ENCODE measurements around the gene LTN1.

The LTN1 gene

DNA sequence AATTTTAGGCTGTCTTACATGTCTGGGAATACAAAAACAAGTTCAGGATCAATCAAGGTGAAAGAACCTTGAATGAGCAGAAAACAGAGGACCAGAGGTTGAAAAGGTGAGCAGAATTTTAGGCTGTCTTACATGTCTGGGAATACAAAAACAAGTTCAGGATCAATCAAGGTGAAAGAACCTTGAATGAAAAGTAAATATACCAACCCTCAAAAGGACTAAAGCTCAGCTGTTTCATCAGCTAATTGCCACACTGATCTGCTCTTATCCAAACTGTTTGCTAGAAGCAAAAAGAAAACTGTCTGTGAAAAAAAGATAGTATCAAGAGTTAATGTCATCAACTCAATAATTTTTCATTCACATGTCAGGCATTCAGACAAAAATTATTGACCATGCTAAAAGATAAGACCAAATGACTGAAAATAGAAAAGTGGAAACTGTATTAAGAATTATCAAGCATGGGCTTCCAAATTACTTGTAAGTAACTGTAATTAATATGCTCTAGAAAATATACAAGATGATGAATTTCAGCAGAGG is 69.2 kb downstream of the LTN1 start:
- no peaks in the 10 kb centered on the region for H3K4me1 ChIP-seq (ENCODE audit: control extremely low read depth in 1 of 4, control insufficient read depth in 4 of 4, insufficient read depth in 4 of 4, low read length in 3 of 4)
- peaks cover 0 to 4% (median under 1%) of the 10 kb centered on the region in 4 experiments for H3K36me3 ChIP-seq (ENCODE audit: control insufficient read depth in 4 of 4, insufficient read depth in 4 of 4, low read length in 3 of 4)
- ChIA-PET CTCF (interaction anchor here (0.7 kb wide), 1 partner anchor 12 kb away, joined by 3 read pairs; no protein-coding TSS in a partner anchor), POLR2A (interaction anchor here (0.7 kb wide), 1 partner anchor 98 kb away, joined by 6 read pairs; no protein-coding TSS in a partner anchor)
- no peaks in the 10 kb centered on the region for H3K27me3 ChIP-seq (replicated peaks in 2 of 5; ENCODE audit: control insufficient read depth in 4 of 5, insufficient read depth in 5 of 5, low read length in 4 of 5)
- H3K4me3 ChIP-seq (ENCODE audit: control insufficient read depth in 1 of 7, extremely low read depth in 1 of 7, insufficient read depth in 4 of 7, low read depth in 2 of 7, low read length in 6 of 7), result no peak overlapping the region
- DNase-seq, result no peak
- H3K9me3 ChIP-seq (ENCODE audit: control extremely low read depth in 1 of 5, control insufficient read depth in 4 of 5, insufficient read depth in 2 of 5, low read depth in 1 of 5, low read length in 4 of 5), result no peaks in the 10 kb centered on the region
- H3K27ac ChIP-seq (ENCODE audit: insufficient read depth in 1 of 2, low read depth in 1 of 2, low read length in 2 of 2, poor library complexity in 1 of 2, severe bottlenecking in 2 of 2), result no peak overlapping the region

DNA sequence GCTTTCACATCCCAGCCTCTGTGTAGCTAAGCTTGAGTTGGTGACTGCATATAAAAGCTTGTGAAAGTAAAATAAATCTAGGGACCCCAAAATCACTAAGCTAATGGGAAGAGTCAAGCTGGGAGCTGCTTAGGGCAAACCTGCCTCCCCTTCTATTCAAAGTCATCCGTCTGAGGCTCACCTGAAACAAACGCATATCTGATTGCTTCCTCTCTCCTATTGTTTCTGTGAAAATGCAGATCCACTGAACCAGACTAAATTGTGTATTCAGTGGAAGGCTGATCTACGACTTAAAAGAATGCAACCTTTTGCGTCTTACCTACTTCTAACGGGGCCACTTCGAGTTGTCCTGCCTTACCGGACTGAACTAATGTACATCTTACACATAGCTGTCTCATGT is 70.3 kb downstream of the LTN1 start:
- H3K4me3 ChIP-seq (ENCODE audit: control insufficient read depth in 1 of 7, extremely low read depth in 1 of 7, insufficient read depth in 4 of 7, low read depth in 2 of 7, low read length in 6 of 7), result no peak overlapping the region
- no peaks in the 10 kb centered on the region for H3K27me3 ChIP-seq (replicated peaks in 2 of 5; ENCODE audit: control insufficient read depth in 4 of 5, insufficient read depth in 5 of 5, low read length in 4 of 5)
- CTCF ChIA-PET, result no interaction called here
- 94% methylated on average over 6 of the region's 7 CpGs for WGBS (ENCODE audit: insufficient coverage)
- H3K27ac ChIP-seq (ENCODE audit: insufficient read depth in 1 of 2, low read depth in 1 of 2, low read length in 2 of 2, poor library complexity in 1 of 2, severe bottlenecking in 2 of 2), result no peak overlapping the region
- H3K4me1 ChIP-seq (ENCODE audit: control extremely low read depth in 1 of 4, control insufficient read depth in 4 of 4, insufficient read depth in 4 of 4, low read length in 3 of 4), result no peaks in the 10 kb centered on the region
- H3K36me3 ChIP-seq (ENCODE audit: control insufficient read depth in 4 of 4, insufficient read depth in 4 of 4, low read length in 3 of 4), result peaks cover 0 to 2% (median under 1%) of the 10 kb centered on the region in 4 experiments
- POLR2A ChIA-PET, result no interaction called here
- DNase-seq, result no peak
- no peaks in the 10 kb centered on the region for H3K9me3 ChIP-seq (ENCODE audit: control extremely low read depth in 1 of 5, control insufficient read depth in 4 of 5, insufficient read depth in 2 of 5, low read depth in 1 of 5, low read length in 4 of 5)

DNA sequence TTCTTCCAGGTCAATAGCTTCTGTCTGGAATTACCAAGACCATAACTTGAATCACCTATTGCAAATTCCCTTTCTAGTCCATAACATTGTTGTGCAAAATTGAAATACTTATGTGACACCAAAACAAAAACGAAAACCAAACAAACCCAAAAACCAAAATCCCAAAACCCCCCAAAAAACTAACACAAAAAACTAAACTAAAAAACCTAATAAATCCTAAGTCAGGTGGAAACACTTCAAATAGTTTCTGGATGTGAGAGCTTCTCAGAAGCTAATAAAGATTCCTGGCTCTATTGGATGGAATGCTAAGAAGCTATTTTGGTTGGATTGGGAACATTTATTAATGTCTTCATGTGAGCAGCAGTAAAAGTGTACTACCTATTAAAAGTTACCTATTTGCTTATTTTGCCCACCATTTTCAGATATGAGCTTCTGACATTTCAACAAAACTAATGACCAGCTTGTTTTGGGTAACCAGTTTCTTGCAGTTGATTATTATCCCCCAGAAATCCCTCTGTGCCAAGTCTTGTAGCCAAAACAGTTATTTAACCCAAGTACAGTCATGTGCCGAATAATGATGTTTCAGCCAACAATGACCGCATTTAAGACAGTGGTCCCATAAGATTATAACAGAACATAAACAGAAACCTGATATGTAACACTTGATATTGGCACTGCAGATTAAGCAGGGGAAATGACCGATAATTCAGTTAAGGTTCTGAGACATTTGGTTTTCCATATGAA is 76.4 kb downstream of the LTN1 start:
- H3K9me3 ChIP-seq (ENCODE audit: control extremely low read depth in 1 of 5, control insufficient read depth in 4 of 5, insufficient read depth in 2 of 5, low read depth in 1 of 5, low read length in 4 of 5), result no peaks in the 10 kb centered on the region
- POLR2A ChIA-PET, result no interaction called here
- CTCF ChIA-PET, result no interaction called here

DNA sequence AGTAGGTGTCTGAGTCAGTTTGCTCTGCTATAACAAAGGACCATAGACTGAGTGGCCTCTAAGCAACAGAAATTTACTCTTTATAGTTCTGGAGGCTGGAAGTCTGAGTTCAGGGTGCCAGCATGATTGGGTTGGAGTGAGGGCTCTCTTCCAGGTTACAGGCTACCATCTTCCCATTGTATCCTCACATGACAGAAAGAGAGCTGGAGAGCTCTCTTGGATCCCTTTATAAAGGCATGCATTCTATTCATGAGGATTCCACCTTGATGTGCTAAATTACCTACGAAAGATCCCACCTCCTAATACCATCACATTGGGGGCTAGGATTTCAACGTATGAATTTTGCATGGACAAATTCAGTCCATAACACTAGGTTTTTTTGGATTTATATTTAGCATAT is 79.6 kb downstream of the LTN1 start:
- ChIA-PET CTCF (interaction anchor here (1.2 kb wide), 1 partner anchor 11 kb away, joined by 3 read pairs; no protein-coding TSS in a partner anchor), POLR2A (no interaction called here)
- no peaks in the 10 kb centered on the region for H3K27me3 ChIP-seq (replicated peaks in 2 of 5; ENCODE audit: control insufficient read depth in 4 of 5, insufficient read depth in 5 of 5, low read length in 4 of 5)
- no peak overlapping the region for H3K4me3 ChIP-seq (ENCODE audit: control insufficient read depth in 1 of 7, extremely low read depth in 1 of 7, insufficient read depth in 4 of 7, low read depth in 2 of 7, low read length in 6 of 7)
- no peaks in the 10 kb centered on the region for H3K4me1 ChIP-seq (ENCODE audit: control extremely low read depth in 1 of 4, control insufficient read depth in 4 of 4, insufficient read depth in 4 of 4, low read length in 3 of 4)
- no peaks in the 10 kb centered on the region for H3K36me3 ChIP-seq (ENCODE audit: control insufficient read depth in 4 of 4, insufficient read depth in 4 of 4, low read length in 3 of 4)
- WGBS (ENCODE audit: insufficient coverage), result no CpG with 5 or more reads among the region's 2 CpGs
- H3K27ac ChIP-seq (ENCODE audit: insufficient read depth in 1 of 2, low read depth in 1 of 2, low read length in 2 of 2, poor library complexity in 1 of 2, severe bottlenecking in 2 of 2), result no peak overlapping the region
- no peak for DNase-seq
- H3K9me3 ChIP-seq (ENCODE audit: control extremely low read depth in 1 of 5, control insufficient read depth in 4 of 5, insufficient read depth in 2 of 5, low read depth in 1 of 5, low read length in 4 of 5), result no peaks in the 10 kb centered on the region

More for the DNA sequence above, 76.4 kb downstream of the LTN1 start:
- WGBS (ENCODE audit: insufficient coverage), result 100% methylated on average over 1 of the region's 4 CpGs
- no peak for DNase-seq
- Histone ChIP-seq H3K27ac (ENCODE audit: insufficient read depth in 1 of 2, low read depth in 1 of 2, low read length in 2 of 2, poor library complexity in 1 of 2, severe bottlenecking in 2 of 2) (no peak overlapping the region), H3K27me3 (replicated peaks in 2 of 5; ENCODE audit: control insufficient read depth in 4 of 5, insufficient read depth in 5 of 5, low read length in 4 of 5) (no peaks in the 10 kb centered on the region), H3K4me1 (ENCODE audit: control extremely low read depth in 1 of 4, control insufficient read depth in 4 of 4, insufficient read depth in 4 of 4, low read length in 3 of 4) (no peaks in the 10 kb centered on the region), H3K36me3 (ENCODE audit: control insufficient read depth in 4 of 4, insufficient read depth in 4 of 4, low read length in 3 of 4) (no peaks in the 10 kb centered on the region), H3K4me3 (ENCODE audit: control insufficient read depth in 1 of 7, extremely low read depth in 1 of 7, insufficient read depth in 4 of 7, low read depth in 2 of 7, low read length in 6 of 7) (no peak overlapping the region)

DNA sequence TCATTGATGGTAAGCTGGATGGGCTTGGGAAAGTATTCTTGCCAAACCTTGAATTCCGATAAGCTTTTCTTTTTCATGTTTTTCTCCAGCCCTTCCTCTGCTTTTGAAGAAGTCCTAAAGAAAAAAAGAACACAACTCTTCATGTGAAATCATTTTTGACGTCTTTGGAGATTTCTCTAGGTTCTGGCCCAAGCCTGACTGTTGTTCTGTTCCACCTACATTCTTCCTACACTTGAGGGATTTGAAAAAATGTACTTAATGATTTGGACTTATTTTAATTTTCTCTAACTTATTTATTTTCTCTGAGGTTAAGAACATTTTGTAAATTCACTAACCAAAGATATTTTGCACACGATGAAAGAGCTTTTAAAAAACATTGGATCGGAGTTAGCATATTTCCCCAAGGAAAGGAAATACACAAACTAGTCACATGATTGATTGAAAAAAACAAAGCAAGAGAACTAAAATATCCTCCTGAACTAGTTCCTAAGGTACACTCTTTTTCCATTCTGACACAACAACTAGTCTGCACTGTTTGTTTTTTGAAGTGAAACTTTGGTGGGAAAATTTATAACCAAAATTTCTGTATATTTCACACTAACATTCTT is 82.3 kb downstream of the LTN1 start:
- POLR2A ChIA-PET, result no interaction called here
- no peak for DNase-seq
- WGBS (ENCODE audit: insufficient coverage), result 100% methylated on average over 2 of the region's 4 CpGs
- H3K27ac ChIP-seq (ENCODE audit: insufficient read depth in 1 of 2, low read depth in 1 of 2, low read length in 2 of 2, poor library complexity in 1 of 2, severe bottlenecking in 2 of 2), result no peak overlapping the region
- no peak overlapping the region for H3K4me3 ChIP-seq (ENCODE audit: control insufficient read depth in 1 of 7, extremely low read depth in 1 of 7, insufficient read depth in 4 of 7, low read depth in 2 of 7, low read length in 6 of 7)
- H3K27me3 ChIP-seq (replicated peaks in 2 of 5; ENCODE audit: control insufficient read depth in 4 of 5, insufficient read depth in 5 of 5, low read length in 4 of 5), result no peaks in the 10 kb centered on the region
- H3K4me1 ChIP-seq (ENCODE audit: control extremely low read depth in 1 of 4, control insufficient read depth in 4 of 4, insufficient read depth in 4 of 4, low read length in 3 of 4), result no peaks in the 10 kb centered on the region
- H3K36me3 ChIP-seq (ENCODE audit: control insufficient read depth in 4 of 4, insufficient read depth in 4 of 4, low read length in 3 of 4), result no peaks in the 10 kb centered on the region
- CTCF ChIA-PET, result interaction anchor here (1.0 to 1.4 kb wide), 3 partner anchors 13 to 20 kb away, joined by 3 read pairs; no protein-coding TSS in a partner anchor
- H3K9me3 ChIP-seq (ENCODE audit: control extremely low read depth in 1 of 5, control insufficient read depth in 4 of 5, insufficient read depth in 2 of 5, low read depth in 1 of 5, low read length in 4 of 5), result no peaks in the 10 kb centered on the region

DNA sequence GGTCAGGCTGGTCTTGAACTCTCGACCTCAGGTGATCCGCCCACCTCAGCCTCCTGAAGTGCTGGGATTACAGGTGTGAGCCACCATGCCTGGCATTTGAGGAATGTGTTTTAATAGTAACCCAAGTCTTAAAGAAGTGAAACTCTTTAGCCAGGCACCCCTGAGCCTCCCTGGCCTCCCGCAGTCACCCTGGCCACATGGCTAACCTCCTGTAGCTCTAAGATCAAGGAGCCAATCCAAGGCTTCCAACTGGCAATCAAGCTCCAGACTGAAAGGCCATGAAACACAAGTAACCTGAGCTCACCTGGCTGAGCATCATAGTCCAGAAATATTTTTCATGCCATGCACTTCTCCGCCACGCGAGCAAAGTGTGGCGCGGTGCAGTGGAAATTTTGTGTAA is 84.3 kb downstream of the LTN1 start:
- H3K9me3 ChIP-seq (ENCODE audit: control extremely low read depth in 1 of 5, control insufficient read depth in 4 of 5, insufficient read depth in 2 of 5, low read depth in 1 of 5, low read length in 4 of 5), result no peaks in the 10 kb centered on the region
- no peaks in the 10 kb centered on the region for H3K36me3 ChIP-seq (ENCODE audit: control insufficient read depth in 4 of 4, insufficient read depth in 4 of 4, low read length in 3 of 4)
- no peak overlapping the region for H3K4me3 ChIP-seq (ENCODE audit: control insufficient read depth in 1 of 7, extremely low read depth in 1 of 7, insufficient read depth in 4 of 7, low read depth in 2 of 7, low read length in 6 of 7)
- no peak for DNase-seq
- WGBS (ENCODE audit: insufficient coverage), result 90% methylated on average over 2 of the region's 8 CpGs
- ChIA-PET POLR2A (no interaction called here), CTCF (no interaction called here)
- no peaks in the 10 kb centered on the region for H3K27me3 ChIP-seq (replicated peaks in 2 of 5; ENCODE audit: control insufficient read depth in 4 of 5, insufficient read depth in 5 of 5, low read length in 4 of 5)
- H3K27ac ChIP-seq (ENCODE audit: insufficient read depth in 1 of 2, low read depth in 1 of 2, low read length in 2 of 2, poor library complexity in 1 of 2, severe bottlenecking in 2 of 2), result no peak overlapping the region
- H3K4me1 ChIP-seq (ENCODE audit: control extremely low read depth in 1 of 4, control insufficient read depth in 4 of 4, insufficient read depth in 4 of 4, low read length in 3 of 4), result no peaks in the 10 kb centered on the region

DNA sequence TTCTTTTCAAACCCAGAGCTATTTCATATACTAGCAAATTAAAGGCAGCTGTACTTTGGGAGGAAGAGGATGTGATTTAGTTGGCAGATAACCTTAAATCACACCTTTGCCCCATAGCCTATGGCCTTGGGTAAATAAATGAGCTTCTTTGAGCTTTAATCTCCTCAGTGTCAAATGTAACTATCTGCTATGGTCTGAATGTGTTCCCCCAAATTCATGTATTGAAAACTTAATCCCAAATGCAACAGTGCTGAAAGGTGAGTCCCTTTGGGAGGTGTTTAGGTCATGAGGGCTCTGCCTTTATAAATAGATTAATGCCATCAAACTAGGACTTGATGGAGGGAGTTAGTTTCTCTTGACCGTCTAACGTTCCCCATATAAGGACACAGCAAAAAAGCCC is 85.8 kb downstream of the LTN1 start:
- H3K4me3 ChIP-seq (ENCODE audit: control insufficient read depth in 1 of 7, extremely low read depth in 1 of 7, insufficient read depth in 4 of 7, low read depth in 2 of 7, low read length in 6 of 7), result no peak overlapping the region
- no peaks in the 10 kb centered on the region for H3K4me1 ChIP-seq (ENCODE audit: control extremely low read depth in 1 of 4, control insufficient read depth in 4 of 4, insufficient read depth in 4 of 4, low read length in 3 of 4)
- no peak overlapping the region for H3K27ac ChIP-seq (ENCODE audit: insufficient read depth in 1 of 2, low read depth in 1 of 2, low read length in 2 of 2, poor library complexity in 1 of 2, severe bottlenecking in 2 of 2)
- H3K36me3 ChIP-seq (ENCODE audit: control insufficient read depth in 4 of 4, insufficient read depth in 4 of 4, low read length in 3 of 4), result no peaks in the 10 kb centered on the region
- no CpG with 5 or more reads among the region's 2 CpGs for WGBS (ENCODE audit: insufficient coverage)
- no peak for DNase-seq
- ChIA-PET POLR2A (no interaction called here), CTCF (no interaction called here)
- H3K27me3 ChIP-seq (replicated peaks in 2 of 5; ENCODE audit: control insufficient read depth in 4 of 5, insufficient read depth in 5 of 5, low read length in 4 of 5), result no peaks in the 10 kb centered on the region
- no peaks in the 10 kb centered on the region for H3K9me3 ChIP-seq (ENCODE audit: control extremely low read depth in 1 of 5, control insufficient read depth in 4 of 5, insufficient read depth in 2 of 5, low read depth in 1 of 5, low read length in 4 of 5)

Data from common myeloid progenitor, CD34-positive (primary cell).